ENCODE data around the gene ZNF496. TPM values are rescaled to one million over a fixed set of nuclear protein-coding genes. Genes with fewer than 3 reads are reported as not detected.
"Not testable (repeated sequence)": the region's sequence is repeated elsewhere in the genome, so short reads cannot be mapped to it uniquely, and the experiment has no call there.

ZNF496 gene
- total and polyA plus RNA-seq, 7 experiments from 2014 or later: 9.2 to 25.1 (median 10.5) TPM

DNA sequence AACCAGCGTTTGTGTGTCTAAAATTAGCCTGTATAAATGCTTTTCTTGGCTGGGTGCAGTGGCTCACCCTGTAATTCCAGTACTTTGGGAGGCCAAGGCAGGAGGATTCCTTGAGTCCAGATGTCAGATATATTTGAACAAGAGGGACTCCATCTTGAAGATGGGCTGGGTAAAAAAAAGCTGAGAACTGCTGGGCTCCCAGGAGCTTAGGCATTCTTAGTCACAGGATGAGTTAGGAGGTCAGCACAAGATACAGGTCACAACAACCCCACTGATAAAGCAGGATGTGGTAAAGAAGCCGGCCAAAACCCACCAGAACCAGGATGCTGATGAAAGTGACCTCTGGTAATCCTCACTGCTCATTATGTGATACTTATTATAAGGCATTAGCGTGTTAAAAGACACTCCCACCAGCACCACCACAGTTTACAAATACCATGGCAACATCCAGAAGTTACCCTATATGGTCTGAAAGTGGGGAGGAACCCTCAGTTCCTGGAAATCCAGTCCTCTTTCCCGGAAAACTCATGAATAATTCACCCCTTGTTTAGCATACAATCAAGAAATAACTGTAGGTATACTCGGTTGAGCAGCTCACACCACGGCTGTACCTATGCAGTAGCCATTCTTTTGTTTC, 36.2 kb upstream of the ZNF496 start:
- peaks cover 0 to 6% (median 4%) of the 10 kb centered on the region in 7 donors for H3K4me1 Mint-ChIP-seq
- peak; percentile 65 for ATAC-seq
- CTCF ChIA-PET: no interaction called here

DNA sequence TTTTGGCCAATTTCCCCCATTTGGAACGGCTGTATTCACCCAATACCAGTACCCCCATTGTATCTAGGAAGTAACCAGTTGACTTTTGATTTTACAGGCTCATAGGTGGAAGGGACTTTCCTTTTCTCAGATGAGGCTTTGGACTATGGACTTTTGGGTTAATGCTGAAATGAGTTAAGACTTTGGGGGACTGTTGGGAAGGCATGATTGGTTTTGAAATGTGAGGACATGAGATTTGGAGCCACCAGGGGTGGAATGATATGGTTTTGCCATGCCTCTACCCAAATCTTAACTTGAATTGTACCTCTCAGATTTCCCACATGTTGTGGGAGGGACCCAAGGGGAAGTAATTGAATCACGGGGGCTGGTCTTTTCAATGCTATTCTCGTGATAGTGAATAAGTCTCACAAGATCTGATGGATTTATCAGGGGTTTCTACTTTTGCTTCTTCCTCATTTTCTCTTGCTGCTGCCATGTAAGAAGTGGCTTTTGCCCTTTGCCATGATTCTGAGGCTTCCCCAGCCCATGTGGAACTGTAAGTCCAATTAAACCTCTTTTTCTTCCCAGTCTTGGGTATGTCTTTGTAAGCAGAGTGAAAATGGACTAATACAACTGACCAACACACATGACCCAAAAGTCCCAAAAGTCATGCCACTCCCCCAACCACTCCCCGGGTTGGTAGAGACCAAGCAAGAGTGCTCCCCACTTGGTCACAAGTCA, 35.4 kb upstream of the ZNF496 start:
- Histone ChIP-seq H3K4me1 (ENCODE audit: control insufficient read depth in 2 of 2, insufficient read depth in 2 of 2, low read length in 2 of 2) (no peaks in the 10 kb centered on the region), H3K4me3 (ENCODE audit: low read length) (no peak overlapping the region), H3K27ac (ENCODE audit: low read depth, low read length) (no peak overlapping the region), H3K27me3 (ENCODE audit: control insufficient read depth in 2 of 2, insufficient read depth in 2 of 2, low read length in 2 of 2) (peaks cover 0 to 5% of the 10 kb centered on the region in 2 donors), H3K9me3 (ENCODE audit: control insufficient read depth in 2 of 3, low read length in 3 of 3) (no peaks in the 10 kb centered on the region), H3K36me3 (ENCODE audit: control insufficient read depth in 2 of 3, insufficient read depth in 3 of 3, low read length in 3 of 3) (no peaks in the 10 kb centered on the region)
- no peak overlapping the region for H3K27ac Mint-ChIP-seq
- H3K4me3 Mint-ChIP-seq: no peak overlapping the region
- CTCF ChIA-PET: no interaction called here
- POLR2A ChIA-PET: no interaction called here
- H3K9me3 Mint-ChIP-seq: peaks cover 0 to 8% (median 0%) of the 10 kb centered on the region in 11 donors
- peaks cover 6 to 43% (median 22%) of the 10 kb centered on the region in 5 donors for H3K27me3 Mint-ChIP-seq
- H3K4me1 Mint-ChIP-seq: peaks cover 0 to 2% (median 0%) of the 10 kb centered on the region in 7 donors
- H3K36me3 Mint-ChIP-seq: no peaks in the 10 kb centered on the region
- intact Hi-C loops (cut with micrococcal nuclease): no loop called here
- no peak for DNase-seq
- no peak for ATAC-seq

More for the DNA sequence above, 36.2 kb upstream of the ZNF496 start:
- no peaks in the 10 kb centered on the region for H3K4me1 ChIP-seq (ENCODE audit: control insufficient read depth in 2 of 2, insufficient read depth in 2 of 2, low read length in 2 of 2)
- H3K27me3 ChIP-seq (ENCODE audit: control insufficient read depth in 2 of 2, insufficient read depth in 2 of 2, low read length in 2 of 2): peaks cover 0 to 5% of the 10 kb centered on the region in 2 donors
- Mint-ChIP-seq H3K4me3 (no peak overlapping the region), H3K36me3 (no peaks in the 10 kb centered on the region), H3K27ac (no peak overlapping the region), H3K27me3 (peaks cover 6 to 43% (median 25%) of the 10 kb centered on the region in 5 donors), H3K9me3 (peaks cover 0 to 8% (median 0%) of the 10 kb centered on the region in 11 donors)
- intact Hi-C loops (cut with micrococcal nuclease): no loop called here
- H3K4me3 ChIP-seq (ENCODE audit: low read length): no peak overlapping the region
- no peak overlapping the region for H3K27ac ChIP-seq (ENCODE audit: low read depth, low read length)
- no peak for DNase-seq
- no peaks in the 10 kb centered on the region for H3K9me3 ChIP-seq (ENCODE audit: control insufficient read depth in 2 of 3, low read length in 3 of 3)
- POLR2A ChIA-PET: no interaction called here
- H3K36me3 ChIP-seq (ENCODE audit: control insufficient read depth in 2 of 3, insufficient read depth in 3 of 3, low read length in 3 of 3): no peaks in the 10 kb centered on the region

DNA sequence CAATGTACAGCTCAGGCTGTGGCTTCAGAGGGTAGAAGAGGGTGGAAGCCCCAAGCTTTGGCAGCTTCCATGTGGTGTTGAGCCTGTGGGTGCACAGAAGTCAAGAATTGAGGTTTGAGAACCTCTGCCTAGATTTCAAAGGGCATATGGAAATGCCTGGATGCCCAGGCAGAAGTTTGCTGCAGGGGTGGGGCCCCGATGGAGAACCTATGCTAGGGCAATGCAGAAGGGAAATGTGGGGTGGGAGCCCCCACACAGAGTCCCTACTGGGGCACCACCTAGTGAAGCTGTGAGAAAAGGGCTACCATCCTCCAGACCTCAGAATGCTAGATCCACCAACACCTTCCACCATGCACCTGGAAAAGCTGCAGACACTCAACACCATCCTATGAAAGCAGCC, 34.7 kb upstream of the ZNF496 start:
- H3K36me3 ChIP-seq (ENCODE audit: control insufficient read depth in 2 of 3, insufficient read depth in 3 of 3, low read length in 3 of 3); POLR2A ChIA-PET; H3K4me3 Mint-ChIP-seq; DNase-seq; H3K27me3 ChIP-seq (ENCODE audit: control insufficient read depth in 2 of 2, insufficient read depth in 2 of 2, low read length in 2 of 2); CTCF ChIA-PET; H3K9me3 ChIP-seq (ENCODE audit: control insufficient read depth in 2 of 3, low read length in 3 of 3); H3K36me3 Mint-ChIP-seq; intact Hi-C loops (cut with micrococcal nuclease); ATAC-seq; H3K27ac Mint-ChIP-seq; H3K4me1 Mint-ChIP-seq; H3K4me1 ChIP-seq (ENCODE audit: control insufficient read depth in 2 of 2, insufficient read depth in 2 of 2, low read length in 2 of 2); H3K9me3 Mint-ChIP-seq; H3K27ac ChIP-seq (ENCODE audit: low read depth, low read length); H3K4me3 ChIP-seq (ENCODE audit: low read length): not testable (repeated sequence)
- H3K27me3 Mint-ChIP-seq: peaks cover 6 to 45% (median 22%) of the 10 kb centered on the region in 5 donors

DNA sequence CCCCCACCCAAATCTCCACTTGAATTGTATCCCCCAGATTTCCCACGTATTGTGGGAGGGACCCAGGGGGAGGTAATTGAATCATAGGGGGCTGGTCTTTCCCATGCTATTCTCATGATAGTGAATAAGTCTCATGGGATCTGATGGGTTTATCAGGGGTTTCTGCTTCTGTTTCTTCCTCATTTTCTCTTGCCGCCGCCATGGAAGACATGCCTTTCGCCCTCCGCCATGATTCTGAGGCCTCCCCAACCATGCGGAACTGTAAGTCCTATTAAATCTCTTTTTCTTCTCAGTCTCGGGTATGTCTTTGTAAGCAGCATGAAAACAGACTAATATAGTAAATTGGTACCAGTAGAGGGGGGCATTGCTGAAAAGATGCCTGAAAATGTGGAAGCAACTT, 33.4 kb upstream of the ZNF496 start:
- intact Hi-C loops (cut with micrococcal nuclease): no loop called here
- POLR2A ChIA-PET: no interaction called here
- Histone ChIP-seq H3K27me3 (ENCODE audit: control insufficient read depth in 2 of 2, insufficient read depth in 2 of 2, low read length in 2 of 2) (peaks cover 0 to 5% of the 10 kb centered on the region in 2 donors), H3K36me3 (ENCODE audit: control insufficient read depth in 2 of 3, insufficient read depth in 3 of 3, low read length in 3 of 3) (no peaks in the 10 kb centered on the region), H3K27ac (ENCODE audit: low read depth, low read length) (no peak overlapping the region), H3K4me1 (ENCODE audit: control insufficient read depth in 2 of 2, insufficient read depth in 2 of 2, low read length in 2 of 2) (no peaks in the 10 kb centered on the region), H3K9me3 (ENCODE audit: control insufficient read depth in 2 of 3, low read length in 3 of 3) (no peaks in the 10 kb centered on the region), H3K4me3 (ENCODE audit: low read length) (no peak overlapping the region)
- no peaks in the 10 kb centered on the region for H3K36me3 Mint-ChIP-seq
- H3K4me3 Mint-ChIP-seq: no peak overlapping the region
- peaks cover 0 to 8% (median 0%) of the 10 kb centered on the region in 11 donors for H3K9me3 Mint-ChIP-seq
- CTCF ChIA-PET: no interaction called here
- H3K27me3 Mint-ChIP-seq: peaks cover 11 to 56% (median 34%) of the 10 kb centered on the region in 5 donors
- ATAC-seq (no peak), DNase-seq (no peak)
- H3K27ac Mint-ChIP-seq: no peak overlapping the region
- H3K4me1 Mint-ChIP-seq: peaks cover 0 to 11% (median 8%) of the 10 kb centered on the region in 7 donors

DNA sequence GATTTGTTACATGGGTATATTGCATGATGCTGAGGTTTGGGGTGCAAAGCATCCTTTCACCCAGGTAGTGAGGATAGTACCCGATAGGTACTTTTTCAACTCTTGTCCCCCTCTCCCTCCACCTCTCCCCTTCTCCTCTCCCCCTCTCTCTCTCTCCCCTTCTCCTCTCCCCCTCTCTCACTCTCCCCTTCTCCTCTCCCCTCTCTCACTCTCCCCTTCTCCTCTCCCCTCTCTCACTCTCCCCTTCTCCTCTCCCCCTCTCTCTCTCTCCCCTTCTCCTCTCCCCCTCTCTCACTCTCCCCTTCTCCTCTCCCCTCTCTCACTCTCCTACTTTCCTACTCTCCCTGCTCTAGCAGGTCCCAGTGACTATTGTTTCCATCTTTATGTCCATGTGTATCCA, 31.3 kb upstream of the ZNF496 start:
- H3K27ac ChIP-seq (ENCODE audit: low read depth, low read length); H3K27ac Mint-ChIP-seq; H3K4me3 ChIP-seq (ENCODE audit: low read length); H3K36me3 ChIP-seq (ENCODE audit: control insufficient read depth in 2 of 3, insufficient read depth in 3 of 3, low read length in 3 of 3); ATAC-seq; H3K36me3 Mint-ChIP-seq; CTCF ChIA-PET; H3K4me3 Mint-ChIP-seq; POLR2A ChIA-PET; H3K9me3 Mint-ChIP-seq; intact Hi-C loops (cut with micrococcal nuclease); DNase-seq; H3K27me3 ChIP-seq (ENCODE audit: control insufficient read depth in 2 of 2, insufficient read depth in 2 of 2, low read length in 2 of 2); H3K4me1 ChIP-seq (ENCODE audit: control insufficient read depth in 2 of 2, insufficient read depth in 2 of 2, low read length in 2 of 2); H3K9me3 ChIP-seq (ENCODE audit: control insufficient read depth in 2 of 3, low read length in 3 of 3): not testable (repeated sequence)
- Mint-ChIP-seq H3K4me1 (peaks cover 0 to 11% (median 8%) of the 10 kb centered on the region in 7 donors), H3K27me3 (peaks cover 10 to 70% (median 36%) of the 10 kb centered on the region in 5 donors)

DNA sequence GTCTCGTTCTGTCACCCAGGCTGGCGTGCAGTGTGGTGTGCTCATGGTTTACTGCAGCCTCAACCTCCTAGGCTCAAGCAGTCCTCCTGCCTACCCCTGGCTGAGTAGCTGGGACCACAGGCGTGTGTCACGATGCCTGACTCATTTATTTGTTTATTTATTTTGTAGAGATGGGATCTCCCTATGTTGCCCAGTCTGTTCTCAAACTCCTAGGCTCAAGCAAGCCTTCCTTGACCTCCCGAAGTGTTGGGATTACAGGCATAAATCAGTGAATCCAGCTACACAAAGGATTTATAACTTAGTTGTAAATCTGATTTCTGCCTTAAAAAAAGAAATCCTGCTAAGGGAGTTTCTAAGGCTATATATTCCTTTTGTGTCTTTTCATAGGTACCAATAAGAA, 30.5 kb upstream of the ZNF496 start:
- no peak overlapping the region for H3K4me3 Mint-ChIP-seq
- ATAC-seq (no peak), DNase-seq (no peak)
- H3K9me3 Mint-ChIP-seq: peaks cover 0 to 7% (median 0%) of the 10 kb centered on the region in 11 donors
- CTCF ChIA-PET: no interaction called here
- no peak overlapping the region for H3K27ac Mint-ChIP-seq
- intact Hi-C loops (cut with micrococcal nuclease): no loop called here
- no peaks in the 10 kb centered on the region for H3K4me1 ChIP-seq (ENCODE audit: control insufficient read depth in 2 of 2, insufficient read depth in 2 of 2, low read length in 2 of 2)
- POLR2A ChIA-PET: no interaction called here
- no peaks in the 10 kb centered on the region for H3K36me3 Mint-ChIP-seq
- no peak overlapping the region for H3K4me3 ChIP-seq (ENCODE audit: low read length)
- H3K36me3 ChIP-seq (ENCODE audit: control insufficient read depth in 2 of 3, insufficient read depth in 3 of 3, low read length in 3 of 3): no peaks in the 10 kb centered on the region
- peaks cover 0 to 11% (median 8%) of the 10 kb centered on the region in 7 donors for H3K4me1 Mint-ChIP-seq
- H3K27ac ChIP-seq (ENCODE audit: low read depth, low read length): no peak overlapping the region
- H3K27me3 Mint-ChIP-seq: peaks cover 10 to 62% (median 39%) of the 10 kb centered on the region in 5 donors
- peaks cover 0 to 5% of the 10 kb centered on the region in 2 donors for H3K27me3 ChIP-seq (ENCODE audit: control insufficient read depth in 2 of 2, insufficient read depth in 2 of 2, low read length in 2 of 2)
- no peaks in the 10 kb centered on the region for H3K9me3 ChIP-seq (ENCODE audit: control insufficient read depth in 2 of 3, low read length in 3 of 3)
